Adrenal gland (tissue), 5 donors: ENCODE data around the gene RPL18.

ENCODE experiments used
- CTCF ChIP-seq, 6 experiments: fragments of 450-650 bp in 4 of 6; fragments of 200-600 bp in 2 of 6; sonication (generic) in 1 of 6; IDR thresholded peaks; 1 replicate in 5 of 6; 2 replicates in 1 of 6; pipeline versions ENCODE4 v1.5.1 to v1.8.0; 2016 to 2021; ENCODE audit warnings: antibody characterized with exemption in 6 of 6, mild to moderate bottlenecking in 2 of 6, moderate library complexity in 1 of 6
- POLR2A ChIP-seq, 2 donors: fragments of 450-650 bp; IDR thresholded peaks; one replicate each; pipeline ENCODE4 v1.6.1; 2017; ENCODE audit warnings: antibody characterized with exemption in 2 of 2, mild to moderate bottlenecking in 2 of 2, moderate library complexity in 1 of 2
- donor health status: DM: no; HTN: no; CAD: no.

DNA sequence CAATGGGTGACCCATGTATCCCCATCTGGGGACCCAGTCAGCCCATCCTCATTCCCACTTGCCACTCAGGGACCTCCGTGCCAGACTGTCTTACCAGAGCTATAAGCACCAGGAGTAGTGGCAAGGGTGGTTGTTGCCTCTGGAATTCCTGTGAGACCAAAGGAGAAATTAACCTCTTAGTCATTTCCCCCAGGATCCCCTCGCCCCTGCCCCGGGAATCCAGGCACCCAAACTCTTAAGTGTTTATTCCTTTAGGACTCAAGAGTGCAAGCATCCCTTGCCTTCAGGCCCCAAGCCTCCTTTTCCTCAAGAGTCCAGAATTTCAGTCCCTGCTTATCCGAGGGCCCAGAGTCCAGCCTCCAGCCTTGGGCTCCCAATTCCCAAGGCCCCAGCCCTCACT lies 44.7 kb upstream of the RPL18 start:
- TF ChIP-seq CTCF (IDR thresholded peaks at IDR 0.05) = no peak
- TF ChIP-seq POLR2A (IDR thresholded peaks at IDR 0.05) = no peak
